Measurements from ENCODE around the gene MAP2K7.

GRCh38 chr19:7917267-7918061 lies 13.8 kb downstream of the MAP2K7 start:
- TF ChIP-seq POLR2A (IDR thresholded peaks at IDR 0.05; ENCODE audit: low read depth, low read length): no peak
- TF ChIP-seq POLR2AphosphoS5 (IDR thresholded peaks at IDR 0.05; ENCODE audit: low read depth, low read length): no peak
- no peak for TF ChIP-seq TAF1 (IDR thresholded peaks at IDR 0.05; ENCODE audit: borderline replicate concordance, low read depth, low read length)
